HG03457 (cell line): ENCODE data around the gene SGCA.

ENCODE experiments used
- ATAC-seq: cut with Tn5 transposase; IDR thresholded peaks from one replicate; pipeline ENCODE4 v1.9.1; 2021; ENCODE audit warnings: moderate number of reproducible peaks; ENCODE audit not compliant: unreplicated experiment

The SGCA gene

DNA sequence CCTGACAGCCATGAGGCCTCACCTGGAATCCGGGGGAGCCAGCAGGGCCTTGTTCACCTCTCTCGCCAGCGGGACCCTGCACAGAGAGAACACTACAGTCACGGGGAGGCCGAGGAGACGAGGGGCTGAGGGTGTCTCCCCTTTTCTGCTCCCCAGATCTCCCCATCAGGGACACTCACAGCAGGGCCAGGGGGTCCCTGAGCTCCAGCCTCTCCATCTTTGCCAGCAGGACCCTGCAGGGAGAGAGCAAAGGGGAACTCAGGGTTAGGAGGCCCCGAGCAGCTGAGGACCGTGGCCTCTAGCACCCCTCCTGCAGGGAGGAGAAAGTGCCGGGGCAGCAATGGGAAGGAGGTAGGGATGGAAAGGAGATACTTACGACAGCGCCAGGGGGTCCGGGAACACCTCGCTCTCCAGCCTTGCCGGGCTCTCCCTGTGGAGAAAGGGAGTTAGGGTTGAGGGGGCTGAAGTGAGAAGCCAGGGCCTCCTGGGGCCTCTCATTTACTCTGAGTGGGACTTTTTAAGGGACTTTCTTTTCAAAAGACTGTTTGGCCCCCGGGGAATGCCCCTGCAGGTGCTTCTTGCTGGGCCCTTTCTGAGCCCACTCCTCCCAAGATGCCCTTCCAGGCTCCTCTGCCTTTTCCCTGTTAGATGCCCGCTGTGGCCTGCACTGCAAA, 26.9 kb downstream of the SGCA start:
- ATAC-seq: no peak

DNA sequence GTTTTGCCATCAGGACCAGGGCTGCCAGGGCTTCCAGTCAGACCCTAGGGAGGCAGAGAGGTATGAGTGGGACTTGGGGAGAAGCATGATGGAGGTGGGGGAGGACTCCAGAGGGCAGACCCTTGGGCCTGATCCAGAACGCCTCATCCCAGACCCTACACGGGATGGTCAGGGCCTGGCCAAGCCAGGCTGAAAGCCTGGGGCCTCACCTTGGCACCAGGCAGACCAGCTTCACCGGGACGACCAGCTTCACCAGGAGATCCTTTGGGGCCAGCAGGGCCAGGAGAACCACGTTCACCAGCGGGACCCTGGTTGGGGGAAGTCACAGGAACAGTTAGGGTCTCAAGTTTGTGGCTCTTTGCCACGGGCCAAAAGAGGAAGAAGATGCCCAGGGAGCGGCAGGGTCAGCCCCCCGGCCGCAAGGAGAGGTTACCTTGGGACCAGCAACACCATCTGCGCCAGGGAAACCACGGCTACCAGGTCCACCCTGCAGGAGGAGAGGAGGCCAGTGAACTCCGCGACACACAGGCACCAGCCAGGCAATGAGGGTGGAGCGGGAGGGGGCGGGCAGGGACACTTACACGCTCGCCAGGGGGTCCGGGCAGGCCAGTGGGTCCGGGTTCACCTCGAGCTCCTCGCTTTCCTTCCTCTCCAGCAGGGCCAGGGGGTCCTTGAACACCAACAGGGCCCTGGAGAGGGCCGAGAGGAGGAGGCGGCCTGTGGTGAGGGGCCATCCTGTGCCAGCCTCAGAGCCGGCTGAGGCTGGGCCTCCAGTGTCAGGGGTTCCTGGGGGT, 28.5 kb downstream of the SGCA start:
- ATAC-seq: no peak

GRCh38 chr17:50194934-50195865, 29.4 kb downstream of the SGCA start:
- ATAC-seq: no peak

DNA sequence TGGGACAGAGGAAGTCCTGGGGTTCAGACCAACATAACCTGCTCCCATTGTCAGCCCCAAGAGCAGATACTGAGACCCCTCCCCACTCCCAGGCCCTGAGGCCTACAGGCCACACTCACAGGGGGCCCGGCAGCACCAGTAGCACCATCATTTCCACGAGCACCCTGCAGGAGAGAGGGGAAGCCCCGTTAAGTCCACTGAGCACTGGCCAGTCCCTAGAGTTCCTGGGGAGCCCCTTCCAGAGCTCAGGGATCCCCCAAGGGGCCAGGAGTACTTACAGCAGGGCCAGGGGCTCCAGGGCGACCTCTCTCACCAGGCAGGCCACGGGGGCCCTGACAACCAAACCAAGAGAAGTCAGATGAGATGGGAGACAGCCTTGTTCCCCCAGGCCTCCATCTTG, 30.2 kb downstream of the SGCA start:
- ATAC-seq: no peak

DNA sequence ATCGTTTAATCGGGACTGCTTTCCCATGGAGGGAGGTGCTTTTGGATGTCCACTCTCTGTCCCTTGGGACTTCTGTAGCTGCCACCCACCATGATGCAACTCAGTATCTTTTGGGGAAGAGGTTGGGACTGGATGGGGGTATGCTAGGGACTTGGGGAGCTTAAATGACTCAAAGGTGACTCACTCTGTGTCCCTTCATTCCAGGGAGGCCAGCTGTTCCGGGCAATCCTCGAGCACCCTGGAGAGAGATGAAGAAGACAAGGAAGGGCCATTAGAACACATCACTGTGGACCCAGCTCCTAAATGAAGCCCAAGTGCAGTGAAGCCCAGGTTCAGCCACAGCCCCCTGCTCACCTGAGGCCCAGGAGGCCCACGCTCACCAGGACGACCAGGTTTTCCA, 31.0 kb downstream of the SGCA start:
- no peak for ATAC-seq

GRCh38 chr17:50198026-50198669, 32.3 kb downstream of the SGCA start:
- ATAC-seq: no peak

DNA sequence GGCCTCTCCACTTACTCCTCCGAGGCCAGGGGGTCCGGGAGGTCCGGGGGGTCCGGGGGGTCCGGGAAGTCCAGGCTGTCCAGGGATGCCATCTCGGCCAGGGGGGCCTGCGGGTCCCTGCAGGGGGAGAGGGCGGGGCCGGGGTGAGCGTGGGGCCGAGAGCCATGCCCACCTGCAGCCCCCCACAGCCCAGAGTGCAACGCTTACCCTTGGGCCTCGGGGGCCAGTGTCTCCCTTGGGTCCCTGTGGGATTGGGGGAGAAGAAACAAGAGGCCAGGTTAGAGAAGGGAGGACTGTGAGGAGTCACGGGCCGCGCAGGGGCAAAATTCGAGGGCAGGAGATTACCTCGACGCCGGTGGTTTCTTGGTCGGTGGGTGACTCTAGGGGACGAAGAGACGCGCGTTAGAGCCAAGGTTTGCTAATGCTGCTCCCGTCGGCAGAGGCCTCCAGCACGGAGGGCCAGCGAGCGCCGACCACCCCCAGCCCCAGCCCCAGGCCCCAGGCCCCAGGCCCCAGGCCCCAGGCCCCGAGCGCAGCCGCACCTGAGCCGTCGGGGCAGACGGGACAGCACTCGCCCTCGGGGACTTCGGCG, 33.5 kb downstream of the SGCA start:
- ATAC-seq: no peak

GRCh38 chr17:50199803-50200456, 34.1 kb downstream of the SGCA start:
- no peak for ATAC-seq

GRCh38 chr17:50200457-50201275, 34.9 kb downstream of the SGCA start:
- no peak for ATAC-seq

DNA sequence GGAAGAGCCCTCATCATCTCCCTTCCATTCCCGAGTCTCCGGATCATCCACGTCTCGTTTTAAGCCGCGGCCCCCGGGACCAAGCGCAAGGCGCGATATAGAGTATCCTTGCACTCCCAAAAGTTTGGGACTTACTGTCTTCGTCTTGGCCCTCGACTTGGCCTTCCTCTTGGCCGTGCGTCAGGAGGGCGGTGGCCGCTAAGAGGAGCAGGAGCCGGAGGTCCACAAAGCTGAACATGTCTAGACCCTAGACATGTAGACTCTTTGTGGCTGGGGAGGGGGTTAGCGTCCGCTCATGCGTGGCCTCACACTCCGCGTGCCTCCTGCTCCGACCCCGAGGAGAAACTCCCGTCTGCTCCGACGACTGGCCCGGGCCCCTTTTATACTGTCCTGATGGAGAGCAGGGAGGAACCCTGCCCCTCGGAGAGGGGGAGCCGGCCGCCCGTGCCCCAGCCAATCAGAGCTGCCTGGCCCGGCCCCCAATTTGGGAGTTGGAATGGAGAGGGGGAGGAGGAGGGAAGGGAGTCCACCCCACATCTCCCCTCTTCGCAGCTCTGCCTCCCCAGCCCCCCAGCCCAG, 35.6 kb downstream of the SGCA start, which contains the start of gene COL1A1:
Gene COL1A1, minus strand, starts transcription at position 356 of the 579 bp plus-strand sequence. Its CDS starts 118 bp downstream, at position 238.
- ATAC-seq: no peak

- ATAC-seq: no peak
These were observed 37.3 kb downstream of the SGCA start for GRCh38 chr17:50203086-50203485.

DNA sequence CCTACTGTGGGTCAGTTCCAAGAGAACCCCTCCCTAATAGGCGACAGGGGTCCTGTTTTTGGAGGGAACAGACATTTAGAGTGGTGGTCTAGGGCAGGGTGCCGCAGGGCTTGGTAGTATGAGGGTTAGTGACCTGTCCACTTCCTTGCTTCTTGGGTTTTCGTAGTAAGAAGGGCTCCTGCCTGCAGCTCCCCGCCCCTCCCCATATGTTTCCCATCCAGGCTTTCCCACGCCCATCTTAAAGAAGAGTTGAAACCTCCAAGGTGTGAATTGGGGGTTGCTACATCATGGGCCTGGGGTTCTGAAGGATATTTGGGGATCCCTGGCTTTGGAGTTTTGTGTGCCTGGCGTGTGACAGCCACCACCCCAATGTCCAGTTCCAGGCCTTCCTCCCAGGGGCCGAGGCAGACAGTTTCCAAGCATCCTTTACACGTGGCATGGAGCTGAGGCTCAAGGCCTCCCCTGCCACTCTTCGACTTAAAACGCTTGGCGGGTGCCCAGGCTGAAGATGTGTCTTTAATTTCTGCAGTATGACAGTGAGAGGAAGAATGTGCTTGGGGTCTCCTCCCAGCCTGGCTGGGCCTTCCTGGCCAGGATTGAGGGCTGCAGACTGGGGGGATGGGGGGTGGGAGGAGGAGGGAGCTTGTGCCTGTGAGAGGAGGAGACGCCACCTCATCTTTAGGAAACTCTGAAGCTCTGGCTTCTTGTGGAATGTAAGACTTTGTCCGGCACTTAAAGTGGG, 38.0 kb downstream of the SGCA start:
- no peak for ATAC-seq

- ATAC-seq: no peak
These were observed 38.6 kb downstream of the SGCA start for GRCh38 chr17:50204431-50204830.

DNA sequence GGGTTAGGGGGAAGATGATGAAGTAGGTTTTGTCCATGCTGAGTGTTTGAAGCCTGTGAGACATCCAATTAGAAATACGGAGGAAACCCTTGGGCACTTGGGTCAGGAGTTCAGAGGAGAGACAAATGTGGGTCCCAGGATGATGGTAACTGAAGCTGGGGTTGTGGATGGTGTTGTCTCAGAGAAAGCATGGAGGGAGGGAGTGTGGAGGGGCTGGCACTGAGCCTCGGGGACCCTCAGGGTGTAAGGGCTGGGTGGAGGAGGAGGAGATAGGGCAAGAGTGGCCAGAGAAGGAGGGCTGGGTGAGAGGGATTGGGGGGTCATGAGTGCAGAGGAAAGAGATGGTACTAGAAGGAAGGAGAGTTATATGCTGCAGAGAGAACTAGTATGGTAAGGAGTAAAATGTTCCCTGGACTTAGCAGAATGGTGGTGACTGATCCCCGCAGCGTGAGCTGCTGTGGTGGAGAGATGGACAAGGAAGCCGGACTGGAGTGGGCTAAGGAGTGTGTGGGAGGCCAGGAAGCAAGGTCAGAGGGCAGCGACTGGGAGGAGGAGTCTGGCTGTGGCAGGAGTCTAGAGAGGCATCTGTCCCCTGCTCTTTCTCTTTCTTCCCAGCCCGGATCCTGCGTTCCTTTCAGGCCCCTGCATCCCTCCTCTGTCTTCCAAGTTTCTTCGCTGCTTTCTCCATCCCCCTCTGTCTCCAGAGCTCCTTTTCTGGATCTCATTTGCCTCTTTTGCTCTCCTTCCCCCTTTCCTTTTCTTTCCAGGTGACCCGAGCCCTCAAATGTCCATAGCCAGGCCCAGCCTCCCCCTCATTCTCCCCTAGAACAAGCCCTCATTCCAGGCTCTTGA, 39.5 kb downstream of the SGCA start:
- ATAC-seq: no peak

DNA sequence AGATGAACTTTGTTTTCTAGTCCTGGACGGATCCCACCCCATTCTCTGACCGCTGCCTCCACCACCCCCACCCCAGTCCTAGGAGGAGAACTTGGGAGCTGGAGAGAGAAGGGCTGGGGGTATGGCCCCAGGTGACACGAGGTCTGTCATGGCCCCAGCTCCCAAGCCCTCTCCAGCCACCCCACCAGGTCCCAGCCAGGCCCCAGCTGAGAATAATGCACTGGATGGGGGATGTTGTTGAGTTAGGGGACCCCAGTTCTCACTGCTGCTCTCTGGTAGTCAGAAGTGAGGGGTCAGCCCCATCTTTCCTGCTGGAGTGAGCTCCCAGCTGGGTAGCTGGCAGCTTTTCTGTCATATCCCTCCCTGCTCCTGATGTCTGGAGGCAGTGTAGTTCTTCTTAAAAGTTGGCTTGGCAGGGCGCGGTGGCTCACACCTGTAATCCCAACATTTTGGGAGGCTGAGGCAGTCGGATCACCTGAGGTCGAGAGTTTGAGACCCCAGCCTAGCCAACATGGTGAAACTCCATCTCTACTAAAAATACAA, 40.2 kb downstream of the SGCA start:
- no peak for ATAC-seq

- ATAC-seq: no peak
These were observed 40.9 kb downstream of the SGCA start for GRCh38 chr17:50206604-50207293.
